Left forelimb (tissue), 1 donor: Measurements from ENCODE around the gene SLC22A4.

Source experiments
- DNase-seq: peaks from one replicate; pipeline ENCODE4 v3.0.0-alpha.2; 2018; ENCODE audit warnings: low spot score

SLC22A4 gene

DNA sequence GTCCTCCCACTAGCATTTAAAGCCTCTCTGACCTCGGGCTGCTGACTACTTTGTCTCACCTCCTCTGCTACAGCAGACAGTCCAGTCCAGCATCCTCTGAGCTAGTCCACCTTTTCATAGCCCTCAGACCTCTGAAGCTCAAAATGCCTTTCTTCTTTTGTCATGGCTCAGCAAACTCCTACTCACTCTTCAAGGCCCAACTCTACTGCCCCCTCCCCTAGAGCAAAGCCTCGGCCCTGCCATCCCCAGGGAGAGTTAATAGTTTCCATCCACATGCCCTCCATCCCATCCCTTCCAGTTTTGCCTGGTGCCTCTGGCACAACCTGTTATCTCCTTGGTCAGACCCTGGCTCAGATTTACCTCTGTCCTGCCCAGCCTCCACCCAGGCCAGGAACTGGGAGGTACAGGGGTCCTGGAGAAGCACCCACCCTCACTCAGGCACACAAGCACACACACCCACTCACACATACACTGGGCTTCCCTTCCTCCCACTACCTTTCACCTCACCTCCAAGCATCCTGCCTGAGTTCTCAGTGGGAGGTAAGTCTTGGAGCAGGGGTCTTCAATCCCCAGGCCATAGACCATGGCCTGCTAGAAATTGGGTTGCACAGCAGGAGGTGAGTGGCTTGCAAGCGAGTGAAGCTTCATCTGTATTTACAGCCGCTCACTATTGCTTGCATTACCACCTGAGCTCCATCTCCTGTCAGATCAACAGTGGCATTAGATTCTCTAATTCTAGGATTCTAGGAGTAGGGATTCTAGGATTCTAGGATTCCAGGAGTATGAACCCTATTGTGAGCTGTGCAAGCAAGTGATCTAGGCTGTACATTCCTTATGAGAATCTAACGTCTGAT, 18.6 kb upstream of the SLC22A4 start:
- DNase-seq: peak; percentile 58

DNA sequence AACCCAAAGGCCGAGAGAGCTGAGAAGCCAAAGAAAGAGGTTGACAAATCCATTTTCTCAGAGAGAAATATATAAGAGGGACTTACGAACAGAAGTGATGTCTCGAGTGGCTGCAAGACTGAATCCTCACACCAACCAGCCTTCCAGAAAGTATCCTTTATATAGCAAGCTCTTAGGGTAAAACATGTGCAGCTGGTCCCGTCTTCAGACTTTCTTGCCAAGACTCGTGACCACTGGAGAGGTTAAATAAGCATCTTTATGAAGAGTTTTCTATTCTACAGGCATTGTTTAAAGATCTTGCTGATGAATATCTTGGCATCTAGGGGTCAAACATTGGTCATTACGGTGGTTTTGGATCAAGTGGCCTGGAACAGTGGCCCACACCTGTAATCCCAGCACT, 16.9 kb upstream of the SLC22A4 start:
- DNase-seq: peak; percentile 30

DNA sequence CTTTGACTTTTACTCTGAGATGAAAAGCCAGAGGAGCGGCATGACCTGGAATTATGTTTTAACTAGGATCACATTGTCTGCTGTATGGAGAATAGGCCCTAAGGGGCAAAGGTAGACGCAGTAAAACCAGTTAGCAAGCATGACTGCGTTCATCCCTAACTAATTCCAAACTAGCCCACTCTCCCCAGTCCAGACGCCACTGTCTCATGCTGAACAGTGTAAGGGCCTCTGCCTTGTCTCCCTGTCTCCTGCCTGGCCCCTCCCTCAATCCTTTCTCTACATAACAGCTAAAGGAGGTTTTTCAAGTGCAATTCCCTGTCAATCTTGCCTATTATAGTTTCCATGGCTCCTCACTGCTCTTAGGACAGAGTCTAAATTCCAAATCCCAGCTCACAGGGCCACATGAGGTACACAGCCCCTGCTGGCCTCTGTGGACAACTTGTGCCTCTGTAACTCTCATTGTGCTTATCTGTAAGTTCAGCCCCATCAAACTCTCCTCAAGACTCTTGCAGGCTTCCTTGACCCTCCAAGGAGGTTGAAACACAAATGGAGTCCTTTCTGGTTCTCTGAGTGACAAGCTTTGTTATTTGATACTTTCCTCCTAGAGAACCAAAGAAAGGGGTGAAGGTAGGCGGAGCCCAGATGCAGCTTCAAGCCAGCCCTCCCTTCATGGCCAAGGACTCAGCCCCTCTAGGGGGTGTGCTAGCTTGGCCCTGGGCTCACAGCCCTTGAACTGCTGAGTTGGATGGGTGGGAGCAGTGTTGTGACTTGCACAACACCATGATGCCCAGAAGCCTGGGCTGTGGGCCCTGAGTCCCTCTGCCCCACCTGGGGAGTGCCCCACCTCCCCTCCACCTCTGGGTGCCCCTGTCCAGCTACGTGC, 16.0 kb upstream of the SLC22A4 start:
- peak; percentile 56 for DNase-seq

DNA sequence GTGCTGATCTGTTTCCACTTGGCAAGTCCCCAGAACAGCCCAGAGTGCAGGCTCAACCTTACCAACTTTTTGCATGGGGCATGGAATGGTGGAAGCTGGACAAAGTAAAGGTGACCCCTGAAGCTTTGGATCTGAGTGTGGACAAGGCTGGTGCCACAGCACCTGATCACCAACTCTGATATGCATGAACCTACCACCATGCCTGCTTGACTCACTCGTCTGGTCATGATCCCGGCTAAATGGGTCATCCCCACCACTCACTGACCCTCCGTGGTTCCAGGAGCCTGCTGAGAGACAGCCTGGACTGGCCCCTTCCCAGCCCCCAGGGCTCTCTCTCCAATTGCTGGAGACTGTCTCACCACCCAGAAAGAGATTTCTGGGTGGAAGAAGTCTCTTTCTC, 14.4 kb upstream of the SLC22A4 start:
- DNase-seq: no peak

DNA sequence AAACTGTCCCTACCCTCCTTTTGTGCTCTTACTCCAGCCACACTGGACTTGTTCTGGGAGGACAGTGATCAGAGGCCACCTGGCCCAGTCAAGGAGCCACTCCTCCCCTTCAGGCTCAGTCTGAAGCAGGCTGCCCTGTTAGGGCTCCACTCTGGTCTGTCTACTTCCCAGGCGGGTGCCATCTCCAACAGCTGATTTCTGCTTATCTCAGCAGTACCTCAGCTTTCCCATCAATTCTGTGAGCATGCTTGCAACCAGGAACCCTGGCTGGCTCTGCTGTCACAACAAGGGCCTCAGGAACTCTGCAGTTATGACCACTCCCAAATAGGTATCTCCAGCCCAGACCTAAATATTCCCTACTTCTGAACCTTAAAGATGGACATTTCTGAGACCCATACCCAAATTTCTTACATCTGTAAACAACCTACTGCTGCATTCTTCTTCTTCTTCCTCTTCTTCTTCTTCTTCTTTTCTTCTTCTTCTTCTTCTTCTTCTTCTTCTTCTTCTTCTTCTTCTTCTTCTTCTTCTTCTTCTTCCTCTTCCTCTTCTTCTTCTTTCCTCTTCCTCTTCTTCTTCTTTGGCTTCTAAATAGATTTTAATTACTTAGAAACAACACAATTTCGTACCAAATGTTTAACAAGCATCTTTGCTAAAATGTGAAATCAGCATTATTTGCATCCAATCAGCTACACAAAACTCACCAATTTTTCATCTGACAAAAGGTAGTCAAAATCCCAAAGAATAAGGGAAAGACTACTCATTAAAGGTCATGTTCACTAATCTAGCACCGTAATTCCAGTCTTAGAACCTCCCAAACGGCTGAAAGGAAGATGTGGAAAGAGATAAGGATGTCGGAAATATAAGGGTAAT, 13.6 kb upstream of the SLC22A4 start:
- DNase-seq: peak; percentile 48

DNA sequence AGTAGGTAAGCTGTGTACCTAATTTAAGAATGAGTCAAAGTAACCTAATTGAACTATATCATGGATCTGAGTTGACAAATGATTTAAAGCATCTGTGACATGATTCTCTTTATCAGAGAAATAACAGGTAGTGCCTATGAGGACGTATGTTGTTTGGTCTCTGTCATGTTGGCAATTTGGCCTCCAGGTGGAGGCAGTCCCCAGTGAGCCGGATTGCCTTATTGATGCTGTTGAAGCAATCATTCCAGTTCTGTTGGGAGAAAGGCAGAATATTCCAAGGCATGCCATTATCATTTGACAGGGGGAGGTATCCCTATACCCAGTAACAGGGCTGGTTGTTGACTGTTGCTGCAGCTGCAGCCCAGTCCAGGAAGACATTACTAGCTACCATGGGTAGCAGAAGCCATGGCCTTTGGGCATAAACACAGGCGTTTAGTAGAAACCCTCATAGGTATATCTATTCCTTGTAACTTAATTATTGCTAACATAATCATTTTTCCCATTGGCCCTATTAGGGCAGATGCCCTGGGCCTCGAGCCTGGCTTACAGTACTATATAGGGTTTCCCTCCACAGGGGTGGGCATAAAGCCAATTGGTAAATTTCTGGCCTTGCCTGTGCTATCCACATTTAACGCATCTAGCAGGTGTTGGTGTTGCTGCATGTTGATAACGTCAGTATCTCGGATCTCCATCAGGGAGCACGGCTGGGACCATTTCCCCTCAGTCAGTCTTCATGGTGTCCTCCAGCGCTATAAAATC, 12.2 kb upstream of the SLC22A4 start:
- peak; percentile 36 for DNase-seq

DNA sequence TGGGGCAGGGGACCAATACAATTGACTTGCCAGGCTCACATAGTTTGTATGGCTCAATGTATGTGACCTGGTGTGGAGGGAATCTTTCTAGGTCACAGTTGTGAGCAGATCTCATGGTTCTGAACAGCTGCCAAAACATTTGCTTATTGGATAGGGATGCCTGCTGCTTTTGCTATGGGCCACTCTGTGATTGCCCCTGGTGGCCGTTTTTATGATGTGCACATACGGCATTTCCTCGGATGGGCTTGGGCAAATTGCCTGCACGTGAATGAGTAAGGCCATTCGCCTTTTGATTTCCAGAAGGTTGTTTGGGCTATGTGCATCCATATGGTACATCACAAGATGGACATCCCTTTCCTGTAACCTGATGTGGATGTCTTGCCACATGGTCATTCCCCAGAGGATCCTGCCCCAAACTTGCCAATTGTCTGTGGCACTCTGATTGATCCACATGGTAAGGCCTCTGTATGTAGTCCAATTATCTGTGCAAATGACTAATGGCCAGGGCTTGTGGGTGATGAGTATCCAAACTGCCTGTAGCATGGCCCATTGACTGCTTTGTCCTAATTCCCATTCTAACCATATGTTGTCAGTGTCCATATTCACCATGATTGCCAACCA, 10.7 kb upstream of the SLC22A4 start:
- peak; percentile 46 for DNase-seq

DNA sequence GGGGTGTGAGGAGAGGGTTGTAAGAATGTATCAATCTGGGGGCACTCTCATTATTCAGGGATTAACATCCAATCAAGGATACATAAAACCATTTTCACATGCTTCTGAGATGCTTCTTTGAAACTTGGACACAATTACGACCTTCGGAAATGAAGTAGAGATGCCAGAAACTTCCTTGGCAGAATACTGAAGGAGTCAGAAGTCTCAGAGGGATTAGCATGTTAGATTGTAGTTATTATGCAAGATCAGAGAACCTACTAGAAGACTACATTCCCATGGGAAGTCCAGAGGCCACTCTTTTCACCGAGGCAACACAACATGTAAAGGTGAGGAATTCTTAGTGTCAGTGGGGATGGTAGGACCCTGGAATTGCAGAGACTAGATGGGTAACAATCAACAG, 5.1 kb upstream of the SLC22A4 start:
- no peak for DNase-seq

DNA sequence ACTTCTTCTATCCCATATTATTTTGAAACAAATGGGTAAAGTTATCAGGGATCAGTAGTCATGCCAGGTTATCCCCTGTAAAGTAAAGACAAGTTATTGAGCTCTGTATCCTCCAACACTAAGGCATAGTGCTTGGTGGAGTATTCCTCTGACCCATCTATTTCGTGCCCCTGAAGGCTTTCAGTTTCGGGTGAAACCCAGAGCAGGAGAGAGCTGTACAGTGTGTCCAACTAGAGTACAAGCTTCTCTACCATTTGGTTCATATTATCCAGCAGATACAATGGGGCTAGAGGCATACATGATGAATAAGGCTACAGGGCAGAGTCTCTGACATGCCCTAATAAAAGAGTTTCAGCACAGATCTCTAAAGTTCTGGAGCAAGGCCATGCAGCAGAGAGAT, 3.2 kb upstream of the SLC22A4 start:
- no peak for DNase-seq

DNA sequence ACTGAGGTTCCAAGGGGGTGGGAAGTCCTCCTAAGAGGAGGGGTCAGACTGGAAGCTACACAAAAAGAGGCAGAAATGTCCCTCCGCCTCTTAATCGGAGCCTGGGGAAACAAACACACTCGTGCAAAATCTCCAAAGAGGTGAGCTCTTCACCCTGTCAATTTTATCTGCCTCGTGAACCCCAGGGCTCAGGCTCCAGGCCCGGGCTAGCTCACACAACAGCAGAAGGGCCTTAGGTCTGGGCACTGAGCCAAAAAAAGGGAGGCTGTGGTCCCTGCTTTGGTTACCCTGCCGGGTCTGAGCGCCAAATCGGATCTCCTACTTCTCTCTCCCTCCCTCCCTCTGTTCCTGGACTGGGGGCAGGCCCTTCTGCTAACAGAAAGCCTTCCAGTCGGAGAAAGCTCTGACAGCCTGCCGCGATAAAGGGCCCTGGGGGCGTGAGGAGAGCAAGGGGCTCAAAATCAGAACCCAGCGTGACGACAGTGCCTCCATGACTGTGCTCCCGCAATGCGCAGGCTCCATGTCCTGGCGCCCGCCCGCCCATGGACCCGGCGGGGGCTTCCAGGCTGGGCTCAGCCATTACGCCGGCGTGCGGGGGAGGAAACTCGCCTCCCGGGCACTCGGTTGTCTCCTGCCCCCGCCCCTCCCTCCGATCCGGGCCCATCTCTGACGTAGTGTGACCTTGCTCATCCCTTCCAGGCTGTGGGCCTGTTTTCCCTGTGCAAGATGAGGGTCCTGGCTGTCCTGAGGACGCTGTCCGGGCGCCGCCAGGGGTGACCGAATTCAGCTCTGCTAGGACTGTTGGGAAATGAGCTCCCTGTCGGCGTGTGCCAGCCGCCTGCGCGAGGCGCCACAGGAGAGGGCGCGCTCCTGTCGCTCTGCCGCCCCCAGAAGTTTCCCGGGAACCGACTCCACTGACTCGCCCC, 865 bp upstream of the SLC22A4 start:
- peak; percentile 92 for DNase-seq

DNA sequence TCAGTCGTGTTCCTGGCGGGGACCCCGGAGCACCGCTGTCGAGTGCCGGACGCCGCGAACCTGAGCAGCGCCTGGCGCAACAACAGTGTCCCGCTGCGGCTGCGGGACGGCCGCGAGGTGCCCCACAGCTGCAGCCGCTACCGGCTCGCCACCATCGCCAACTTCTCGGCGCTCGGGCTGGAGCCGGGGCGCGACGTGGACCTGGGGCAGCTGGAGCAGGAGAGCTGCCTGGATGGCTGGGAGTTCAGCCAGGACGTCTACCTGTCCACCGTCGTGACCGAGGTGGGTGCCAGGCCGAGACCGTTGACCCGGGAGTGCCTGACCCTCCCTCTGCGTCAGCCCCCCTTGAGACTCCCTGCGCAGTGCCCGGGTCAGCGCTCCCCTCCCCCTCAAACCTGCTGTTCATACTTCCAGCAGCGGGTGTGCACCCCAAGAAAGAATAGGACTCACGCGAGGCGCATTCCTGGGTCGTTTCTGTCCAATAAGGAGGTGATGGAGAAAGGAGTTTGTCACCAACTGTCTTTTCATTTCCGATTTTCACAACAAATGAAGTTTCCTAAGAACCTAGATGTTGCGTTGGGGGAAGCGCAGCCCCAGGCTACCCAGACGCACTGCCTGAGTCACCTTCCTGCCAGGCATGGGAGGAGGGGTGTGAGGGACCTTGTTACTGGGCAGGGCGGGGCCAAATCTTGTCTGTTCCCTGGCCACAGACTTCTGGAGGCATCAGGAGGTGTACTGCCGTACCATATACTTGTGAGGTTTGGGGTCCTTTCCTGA, 722 bp downstream of the SLC22A4 start:
- no peak for DNase-seq

DNA sequence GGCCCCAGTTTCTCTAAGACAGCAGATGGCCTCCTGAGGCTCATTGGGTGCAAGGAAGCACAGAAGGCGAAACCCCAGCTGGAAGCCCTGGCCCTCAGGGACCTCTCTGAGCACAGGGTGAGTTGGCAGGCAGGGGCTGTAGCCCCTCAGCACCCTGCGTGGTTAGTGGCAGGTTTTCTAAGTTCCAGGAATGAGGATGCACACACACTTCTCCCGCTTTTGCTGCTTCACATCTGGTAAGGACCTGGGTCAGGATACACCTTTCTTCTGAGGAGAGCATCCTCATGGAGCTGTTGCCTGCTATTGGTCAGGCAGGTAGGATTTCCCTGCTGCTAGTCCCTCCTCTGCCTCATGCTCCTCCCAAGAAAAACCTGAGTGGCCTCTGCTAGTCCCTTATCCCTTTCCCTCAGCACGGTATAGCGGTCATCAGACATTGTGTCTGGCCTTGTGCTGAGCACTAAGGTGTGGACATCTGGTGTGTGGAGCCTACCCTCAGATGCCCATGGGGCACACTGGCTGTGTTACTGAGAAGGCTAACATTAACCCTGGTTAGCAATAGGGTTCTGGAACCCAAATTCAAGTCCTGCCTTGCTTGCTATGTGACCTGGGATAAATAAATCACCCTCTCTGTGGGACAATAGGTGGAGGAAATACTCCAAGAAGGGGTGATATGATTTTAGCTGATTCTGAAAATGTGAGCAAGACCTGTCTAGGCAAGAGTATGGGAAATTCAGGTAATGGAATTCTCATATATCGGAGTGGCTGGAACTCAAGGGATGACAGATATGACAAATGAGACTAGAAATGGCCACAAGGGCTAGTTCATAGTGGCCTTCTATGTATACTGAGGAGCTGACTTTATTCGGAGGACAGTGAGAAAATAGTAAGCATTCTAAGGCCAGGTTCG, 1.6 kb downstream of the SLC22A4 start:
- DNase-seq: no peak

DNA sequence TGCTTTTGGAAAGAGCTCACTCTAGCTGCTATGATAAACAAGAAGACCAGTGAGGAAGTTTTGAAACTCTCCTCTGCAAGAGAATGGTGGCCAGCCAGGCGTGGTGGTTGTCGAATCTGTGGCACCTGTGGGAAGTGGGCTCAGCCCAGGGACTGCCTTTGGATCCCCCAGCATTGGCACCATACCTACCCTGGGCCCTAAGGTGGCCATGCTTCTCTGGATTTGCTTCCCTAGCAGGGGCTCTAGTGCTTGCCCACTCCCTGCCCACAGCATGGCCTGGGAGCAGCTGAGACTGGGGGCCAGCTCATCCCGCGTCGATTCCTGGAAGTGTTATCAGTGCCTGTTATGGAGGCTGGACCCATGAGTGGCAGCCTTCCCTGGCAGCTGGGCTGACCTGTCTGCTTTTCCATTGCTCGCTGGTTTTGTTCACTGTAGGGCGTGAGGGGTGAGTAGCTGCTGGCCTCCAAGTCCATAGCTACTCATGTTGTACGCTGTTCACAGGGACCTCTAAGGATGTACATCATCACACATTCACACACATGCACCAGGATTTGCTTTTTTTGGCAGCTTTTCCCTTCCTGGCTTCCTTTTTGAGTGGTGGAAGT, 2.3 kb downstream of the SLC22A4 start:
- DNase-seq: no peak

DNA sequence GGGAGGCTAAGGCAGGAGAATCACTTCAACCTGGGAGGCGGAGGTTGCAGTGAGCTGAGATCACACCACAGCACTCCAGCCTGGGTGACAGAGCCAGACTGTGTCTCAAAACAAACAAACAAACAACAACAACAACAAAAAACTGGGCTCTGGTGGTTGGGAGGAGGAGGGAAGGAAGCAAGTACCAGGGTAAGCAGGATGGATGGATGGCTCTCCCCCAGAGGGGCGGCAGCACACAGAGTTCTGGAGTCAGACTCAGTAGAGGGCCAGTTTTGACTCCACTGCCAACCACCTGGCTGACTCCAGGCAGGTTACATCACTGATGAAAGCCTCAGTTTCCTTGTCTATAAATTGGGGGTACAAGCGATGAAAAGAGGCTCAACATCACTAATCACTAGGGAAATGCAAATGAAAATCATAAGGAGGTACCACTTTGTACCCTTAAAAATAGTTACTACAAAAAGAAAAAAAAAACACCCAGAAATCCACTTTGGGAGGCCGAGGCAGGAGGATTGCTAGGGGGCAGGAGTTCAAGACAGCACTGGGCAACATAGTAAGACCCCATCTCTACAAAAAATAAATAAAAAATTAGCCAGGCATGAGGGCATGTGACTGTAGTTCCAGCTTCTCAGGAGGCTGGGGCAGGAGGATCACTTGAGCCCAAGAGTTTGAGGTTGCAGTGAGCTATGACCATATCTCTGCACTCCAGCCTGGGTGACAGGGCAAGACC, 3.2 kb downstream of the SLC22A4 start:
- no peak for DNase-seq

DNA sequence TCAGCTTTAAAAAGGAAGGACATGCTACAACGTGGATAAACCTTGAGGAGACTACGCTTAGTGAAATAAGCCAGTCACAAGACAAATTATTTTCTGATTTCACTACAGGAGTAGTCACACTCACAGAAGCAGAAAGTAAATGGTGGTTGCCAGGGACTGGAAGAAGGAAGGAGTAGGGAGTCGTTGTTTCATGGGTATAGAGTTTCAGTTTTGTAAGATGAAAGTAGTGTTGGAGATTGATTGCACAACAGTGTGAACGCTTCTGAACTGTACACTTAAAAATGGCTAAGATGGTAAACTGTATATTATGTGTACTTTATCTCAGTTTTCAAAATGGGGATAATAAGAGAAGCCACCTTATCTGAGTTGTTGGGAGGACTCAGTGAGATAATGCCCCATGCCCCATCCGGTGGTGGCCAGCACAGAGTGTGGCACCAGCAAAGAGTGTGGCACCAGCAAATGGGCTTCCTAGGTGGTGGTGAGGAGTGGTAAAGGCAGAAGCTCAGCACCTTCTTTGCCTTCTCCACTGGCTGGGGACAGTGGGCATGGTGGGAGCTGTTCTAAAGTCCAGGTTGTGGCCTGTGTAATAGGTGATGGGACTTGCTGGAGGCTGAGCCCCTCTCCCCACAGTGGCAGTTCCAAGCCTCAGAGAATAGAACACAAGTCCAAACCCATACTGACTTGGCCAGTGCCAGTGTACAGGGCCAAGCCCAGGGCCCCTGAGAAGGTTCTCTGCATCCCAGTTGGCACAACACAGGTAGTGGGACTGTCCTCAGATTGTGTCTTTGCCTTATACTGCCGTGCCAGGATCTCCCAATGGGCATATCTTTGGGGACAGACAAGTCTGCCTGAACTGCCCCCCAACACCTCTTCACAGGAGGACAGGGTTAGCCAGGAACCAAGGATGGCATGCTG, 4.4 kb downstream of the SLC22A4 start:
- DNase-seq: no peak

DNA sequence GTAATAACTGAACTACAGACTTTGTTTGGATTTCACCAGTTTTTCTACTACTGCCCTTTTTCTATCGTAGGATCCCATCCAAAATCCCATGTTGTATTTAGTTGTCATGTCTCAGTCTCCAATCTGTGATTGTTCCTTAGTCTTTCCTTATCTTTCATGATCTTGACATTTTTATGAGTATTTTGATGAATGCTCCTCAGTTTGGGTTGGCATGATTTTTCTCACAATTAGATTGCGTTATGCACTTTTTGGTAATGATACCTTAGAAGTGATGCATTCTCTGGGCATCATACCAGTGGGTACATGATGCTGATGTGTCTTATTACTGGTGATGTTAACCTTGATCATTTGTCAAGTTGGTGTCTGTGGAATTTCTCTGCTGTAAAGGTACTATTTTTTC, 5.7 kb downstream of the SLC22A4 start:
- DNase-seq: no peak
